Bone marrow (tissue), 2 donors: ENCODE data around the gene LYST.
"Not testable (repeated sequence)": the region's sequence is repeated elsewhere in the genome, so short reads cannot be mapped to it uniquely, and the experiment has no call there.

Experiments
- DNase-seq, 2 donors: peaks; one replicate each; lab custom pipeline; 2025; lab: John Stamatoyannopoulos, UW

The LYST gene

GRCh38 chr1:235632506-235633401 is 234.0 kb downstream of the LYST start:
- peak in 1 of 2 donors; percentile 59 for DNase-seq

DNA sequence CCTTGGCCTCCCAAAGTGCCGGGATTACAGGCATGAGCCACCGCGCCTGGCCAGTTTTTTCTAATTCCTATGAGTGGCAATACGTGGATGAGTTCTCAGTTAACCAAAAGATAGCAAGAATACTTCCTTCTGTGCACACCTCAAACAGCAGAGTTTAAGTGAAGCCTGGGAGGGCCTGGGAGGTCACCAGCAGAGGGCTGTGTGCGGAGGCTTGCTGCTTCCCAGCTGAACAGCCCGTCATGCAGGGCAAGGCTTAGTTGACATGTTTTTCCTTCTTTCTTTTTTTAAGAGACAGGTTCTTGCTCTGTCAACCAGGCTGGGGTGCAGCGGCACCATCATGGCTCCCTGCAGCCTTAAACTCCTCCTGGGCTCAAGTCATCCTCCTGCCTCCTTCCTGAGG is 234.9 kb downstream of the LYST start:
- no peak for DNase-seq

DNA sequence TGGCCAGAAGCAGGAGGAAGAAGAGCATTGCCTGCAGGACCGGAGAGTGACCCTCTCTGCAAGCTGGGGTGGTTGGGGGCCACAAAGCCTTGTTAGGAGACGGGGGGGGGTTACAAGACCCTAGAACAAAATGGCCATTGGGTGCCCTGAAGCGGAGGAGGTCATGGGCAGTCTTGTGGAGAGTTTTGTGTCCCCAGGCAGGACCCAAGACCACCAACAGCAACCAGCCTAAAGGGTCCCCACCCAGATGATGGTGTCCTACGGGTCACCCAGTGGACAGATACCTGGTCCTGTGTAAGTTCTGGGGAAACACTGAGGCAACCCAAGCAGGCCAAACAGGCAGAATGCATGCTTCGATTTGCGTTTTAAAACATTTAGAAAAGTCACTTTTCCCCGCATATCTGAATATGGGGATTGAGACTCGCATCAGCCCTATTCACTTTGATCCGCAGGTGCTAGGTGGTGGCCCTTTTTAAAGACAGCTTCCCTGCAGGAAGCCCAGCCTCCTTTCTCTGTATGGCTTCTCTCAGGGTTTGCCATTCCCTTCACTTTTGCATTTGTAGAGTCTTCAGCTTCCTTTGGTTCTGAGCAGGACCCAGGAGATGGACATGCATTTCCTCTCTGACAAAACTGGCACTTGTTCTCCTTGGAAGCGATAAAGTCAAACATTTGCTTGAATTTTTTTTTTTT is 238.2 kb downstream of the LYST start:
- DNase-seq = no peak

- DNase-seq = no peak
Measured at GRCh38 chr1:235625831-235626230, 240.9 kb downstream of the LYST start.

- DNase-seq = no peak
Measured at GRCh38 chr1:235625340-235625739, 241.4 kb downstream of the LYST start.

GRCh38 chr1:235624721-235625333 is 241.9 kb downstream of the LYST start:
- no peak for DNase-seq

GRCh38 chr1:235622936-235623779 is 243.5 kb downstream of the LYST start:
- no peak for DNase-seq

- not testable (repeated sequence) for DNase-seq
Measured at GRCh38 chr1:235619149-235619548, 247.6 kb downstream of the LYST start.

GRCh38 chr1:235617808-235618207 is 248.9 kb downstream of the LYST start:
- DNase-seq = no peak

- no peak for DNase-seq
Measured at GRCh38 chr1:235617140-235617539, 249.6 kb downstream of the LYST start.

DNA sequence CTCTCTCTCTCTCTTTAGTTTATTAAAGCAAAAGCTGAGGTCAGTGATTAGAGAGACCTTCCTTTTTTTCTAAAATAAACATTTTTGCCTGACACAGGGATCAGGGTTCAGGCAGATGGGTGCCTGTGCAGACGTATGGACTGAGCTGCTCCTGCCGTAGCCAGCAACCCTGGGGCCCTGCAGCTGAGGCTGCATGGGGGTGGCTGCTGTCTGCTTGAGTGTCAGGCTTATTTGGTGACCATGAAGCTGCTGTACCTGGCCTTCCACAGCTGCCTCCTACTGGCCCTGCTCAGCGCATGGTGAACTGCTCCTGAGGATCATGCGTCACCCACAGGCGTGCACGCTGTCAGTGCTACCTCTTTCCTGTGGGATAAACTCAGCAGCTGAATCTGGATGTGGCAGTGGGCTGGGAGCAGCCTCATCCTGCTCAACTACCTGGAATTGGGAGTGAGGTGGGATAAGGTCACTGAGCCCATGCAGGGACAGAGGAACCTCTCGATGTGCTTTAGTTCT is 252.2 kb downstream of the LYST start:
- DNase-seq = no peak

GRCh38 chr1:235613602-235614001 is 253.1 kb downstream of the LYST start:
- DNase-seq = no peak

DNA sequence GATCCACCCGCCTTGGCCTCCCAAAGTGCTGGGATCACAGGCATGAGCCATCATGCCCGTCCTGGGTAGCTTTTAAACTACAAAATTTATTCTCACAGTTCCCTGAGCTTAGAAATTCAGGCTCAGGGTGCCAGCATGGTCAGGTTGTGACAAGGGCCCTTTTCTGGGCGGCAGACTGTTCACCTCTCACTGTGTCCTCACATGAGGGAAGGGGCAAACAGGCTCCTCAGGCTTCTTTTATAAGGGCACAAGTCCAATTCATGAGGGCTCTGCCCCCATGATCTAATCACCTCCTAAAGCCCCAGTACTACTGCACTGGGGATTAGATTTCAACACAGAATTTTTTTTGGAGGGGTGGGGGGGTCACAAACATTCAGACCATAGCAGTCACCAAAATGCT is 253.9 kb downstream of the LYST start:
- no peak for DNase-seq
